Lower lobe of right lung (tissue), 2 donors: Measurements from ENCODE around the gene SH3RF3. TPM values are rescaled to one million over a fixed set of nuclear protein-coding genes. Genes with fewer than 3 reads are reported as not detected.
A peak's percentile ranks its signal among the peaks of the same experiment; 100 is the strongest.
"Not testable (repeated sequence)": the region's sequence is repeated elsewhere in the genome, so short reads cannot be mapped to it uniquely, and the experiment has no call there.

Source experiments
- ATAC-seq, 2 donors: fragments of 200-7000 bp; cut with Tn5 transposase; one replicate each; pipeline ENCODE4 v1.9.1; 2020 to 2022; ENCODE audit warnings: mild to moderate bottlenecking in 2 of 2, moderate library complexity in 2 of 2
- DNase-seq: peaks from one replicate; pipeline ENCODE4 v3.0.0-alpha.2; 2020
- H3K27ac ChIP-seq: fragments of 200-600 bp; one replicate; pipeline ENCODE4 v1.8.0; 2022
- H3K27me3 ChIP-seq: fragments of 200-600 bp; one replicate; pipeline ENCODE4 v1.8.0; 2022; ENCODE audit warnings: low read depth
- H3K36me3 ChIP-seq: fragments of 200-600 bp; one replicate; pipeline ENCODE4 v1.8.0; 2022; ENCODE audit warnings: mild to moderate bottlenecking
- H3K4me1 ChIP-seq: fragments of 200-600 bp; one replicate; pipeline ENCODE4 v1.8.0; 2022
- H3K4me3 ChIP-seq: fragments of 200-600 bp; one replicate; pipeline ENCODE4 v1.8.0; 2022; ENCODE audit warnings: mild to moderate bottlenecking
- H3K9me3 ChIP-seq: fragments of 200-600 bp; one replicate; pipeline ENCODE4 v1.8.0; 2022
- intact Hi-C: fragments of 100-400 bp; cut with DNase I; formaldehyde crosslinking; loops from one replicate; pipeline ENCODE4 v1.11.0; 2022
- total RNA-seq: library from RNA; stranded (reverse); fragmentation: NEBNext Ultra II Directional; extraction: Animal tissue kit (Norgen Biotek cat#: 25700); gene quantifications from one replicate; pipeline ENCODE4 v1.2.1, GENCODE V29; 2021
- TF ChIP-seq, protein P1 (sequence below): fragments of 200-600 bp; IDR thresholded peaks from one replicate; pipeline ENCODE4 v1.8.0; 2022; ENCODE audit warnings: antibody characterized with exemption, mild to moderate bottlenecking
- donor health status: DM: no; HTN: yes; CAD: no; lungs with severe emphysema.

The SH3RF3 gene
- total RNA-seq, 1 donor from 2014 or later, result 5.7 TPM

- TF ChIP-seq, protein P1, sequence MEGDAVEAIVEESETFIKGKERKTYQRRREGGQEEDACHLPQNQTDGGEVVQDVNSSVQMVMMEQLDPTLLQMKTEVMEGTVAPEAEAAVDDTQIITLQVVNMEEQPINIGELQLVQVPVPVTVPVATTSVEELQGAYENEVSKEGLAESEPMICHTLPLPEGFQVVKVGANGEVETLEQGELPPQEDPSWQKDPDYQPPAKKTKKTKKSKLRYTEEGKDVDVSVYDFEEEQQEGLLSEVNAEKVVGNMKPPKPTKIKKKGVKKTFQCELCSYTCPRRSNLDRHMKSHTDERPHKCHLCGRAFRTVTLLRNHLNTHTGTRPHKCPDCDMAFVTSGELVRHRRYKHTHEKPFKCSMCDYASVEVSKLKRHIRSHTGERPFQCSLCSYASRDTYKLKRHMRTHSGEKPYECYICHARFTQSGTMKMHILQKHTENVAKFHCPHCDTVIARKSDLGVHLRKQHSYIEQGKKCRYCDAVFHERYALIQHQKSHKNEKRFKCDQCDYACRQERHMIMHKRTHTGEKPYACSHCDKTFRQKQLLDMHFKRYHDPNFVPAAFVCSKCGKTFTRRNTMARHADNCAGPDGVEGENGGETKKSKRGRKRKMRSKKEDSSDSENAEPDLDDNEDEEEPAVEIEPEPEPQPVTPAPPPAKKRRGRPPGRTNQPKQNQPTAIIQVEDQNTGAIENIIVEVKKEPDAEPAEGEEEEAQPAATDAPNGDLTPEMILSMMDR, result no peak
- H3K36me3 ChIP-seq, result no peaks in the 10 kb centered on the region
- no peak for ATAC-seq
- intact Hi-C loops, result no loop called here
- DNase-seq, result no peak
- no peak overlapping the region for H3K4me3 ChIP-seq
- peaks cover 9% of the 10 kb centered on the region for H3K27me3 ChIP-seq
- peak overlapping the region; percentile 14 for H3K27ac ChIP-seq
- peaks cover 38% of the 10 kb centered on the region for H3K4me1 ChIP-seq
- H3K9me3 ChIP-seq, result no peaks in the 10 kb centered on the region
Observed at GRCh38 chr2:109218087-109218791, 89.2 kb downstream of the SH3RF3 start.

DNA sequence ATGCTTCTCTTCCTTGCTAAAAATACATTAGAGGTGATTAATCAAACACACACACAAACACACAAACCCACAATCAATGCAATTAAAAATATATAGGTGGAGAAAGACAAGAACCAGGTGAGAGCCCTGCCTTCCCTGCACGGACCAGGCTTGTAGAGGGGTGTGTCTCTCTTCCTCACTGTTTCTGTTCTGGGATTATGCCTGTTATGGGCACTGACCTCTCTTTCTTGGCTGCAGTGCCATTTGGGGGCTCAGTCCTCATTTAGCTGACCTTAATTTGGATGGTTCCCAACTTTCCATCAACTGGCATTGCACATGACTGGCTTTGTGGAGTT is 89.8 kb downstream of the SH3RF3 start:
- H3K27ac ChIP-seq, result no peak overlapping the region
- TF ChIP-seq, protein P1, result no peak
- no peak overlapping the region for H3K4me3 ChIP-seq
- intact Hi-C loops, result no loop called here
- DNase-seq, result no peak
- peaks cover 9% of the 10 kb centered on the region for H3K27me3 ChIP-seq
- ATAC-seq, result no peak
- H3K4me1 ChIP-seq, result peaks cover 33% of the 10 kb centered on the region
- no peaks in the 10 kb centered on the region for H3K36me3 ChIP-seq
- no peaks in the 10 kb centered on the region for H3K9me3 ChIP-seq

DNA sequence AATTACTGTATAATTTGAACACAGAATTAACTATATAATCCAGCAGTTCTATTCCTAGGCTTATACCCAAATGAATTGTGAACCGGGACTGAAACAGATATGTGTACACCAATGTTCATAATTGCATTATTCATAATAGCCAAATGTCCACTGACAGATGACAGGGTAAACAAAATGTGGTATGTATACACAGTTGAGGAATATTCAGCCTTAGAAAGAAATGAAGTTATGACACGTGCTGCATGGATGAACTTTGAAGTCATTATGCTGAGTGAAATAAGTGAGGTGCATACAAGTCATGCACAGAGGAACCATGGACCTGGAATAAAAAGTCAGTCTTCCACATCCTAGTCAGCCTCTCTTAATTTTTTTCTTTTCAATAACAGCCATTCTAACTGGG is 91.9 kb downstream of the SH3RF3 start:
- TF ChIP-seq, protein P1, result no peak
- Histone ChIP-seq H3K27ac (no peak overlapping the region), H3K4me1 (peaks cover 18% of the 10 kb centered on the region), H3K36me3 (no peaks in the 10 kb centered on the region), H3K27me3 (peaks cover 2% of the 10 kb centered on the region), H3K9me3 (no peaks in the 10 kb centered on the region), H3K4me3 (no peak overlapping the region)
- DNase-seq (no peak), ATAC-seq (no peak)
- intact Hi-C loops, result no loop called here

GRCh38 chr2:109221316-109221715 is 92.3 kb downstream of the SH3RF3 start:
- H3K4me3 ChIP-seq, H3K9me3 ChIP-seq, H3K27ac ChIP-seq, H3K36me3 ChIP-seq, DNase-seq, ATAC-seq, intact Hi-C loops, H3K27me3 ChIP-seq: not testable (repeated sequence)
- peaks cover 18% of the 10 kb centered on the region for H3K4me1 ChIP-seq

DNA sequence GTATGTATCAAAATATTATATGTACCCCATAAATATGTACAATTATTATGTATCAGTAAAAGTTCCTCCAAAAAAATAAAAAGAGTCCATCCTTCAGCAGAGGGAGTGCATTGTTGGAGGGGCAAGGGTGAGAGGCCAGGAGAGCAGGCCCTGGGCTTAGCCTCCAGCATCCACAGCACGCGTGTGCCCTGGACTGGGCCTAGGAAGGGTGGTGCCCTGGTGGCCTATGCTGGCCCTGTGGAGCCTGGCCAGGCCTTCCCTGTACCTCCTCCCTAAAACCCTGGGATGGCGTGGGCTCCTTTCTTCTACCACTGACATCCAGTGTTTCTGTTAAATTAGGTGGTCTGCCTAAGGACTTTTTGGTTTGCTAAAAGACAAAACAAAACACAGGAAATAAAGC is 93.4 kb downstream of the SH3RF3 start:
- DNase-seq (no peak), ATAC-seq (peak in 1 of 2 donors; percentile 41)

DNA sequence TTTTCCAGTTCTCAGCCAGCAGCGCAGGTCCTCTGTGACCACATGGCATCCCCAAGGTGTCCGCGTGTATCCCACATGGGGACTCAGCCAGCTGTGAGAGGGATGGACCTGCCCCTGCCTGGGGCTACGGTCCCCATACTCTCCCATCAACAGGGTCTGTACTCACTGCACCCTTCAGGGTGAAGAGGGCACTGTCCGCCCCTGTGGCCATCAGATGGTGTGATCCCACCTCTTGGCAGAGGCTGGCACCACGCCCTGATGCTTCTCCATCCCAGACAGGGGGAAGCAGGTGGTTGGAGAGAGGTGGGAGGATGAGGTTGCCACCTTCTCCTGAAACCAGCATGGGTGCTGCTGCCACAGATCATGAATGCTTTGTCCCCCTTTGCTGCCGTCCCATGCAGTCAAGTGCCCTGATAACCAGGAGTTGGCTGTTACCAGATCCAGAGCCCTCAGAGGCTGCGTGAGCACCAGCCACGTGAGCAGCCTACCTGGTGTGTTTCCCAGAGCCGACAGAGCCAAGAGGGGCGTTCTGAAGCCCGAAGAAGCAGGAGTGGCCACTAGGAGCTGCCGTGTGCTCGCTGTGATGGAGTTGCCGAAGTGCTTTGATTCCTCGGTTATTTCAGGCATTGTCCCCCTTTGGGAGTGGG is 93.9 kb downstream of the SH3RF3 start:
- H3K27ac ChIP-seq, result no peak overlapping the region
- no peaks in the 10 kb centered on the region for H3K27me3 ChIP-seq
- H3K36me3 ChIP-seq, result no peaks in the 10 kb centered on the region
- ATAC-seq (no peak), DNase-seq (no peak)
- TF ChIP-seq, protein P1, result no peak
- intact Hi-C loops, result no loop called here
- peaks cover 11% of the 10 kb centered on the region for H3K4me1 ChIP-seq
- H3K4me3 ChIP-seq, result no peak overlapping the region
- no peaks in the 10 kb centered on the region for H3K9me3 ChIP-seq

More for the DNA sequence above, 93.4 kb downstream of the SH3RF3 start:
- TF ChIP-seq, protein P1, result no peak
- Histone ChIP-seq H3K27me3 (no peaks in the 10 kb centered on the region), H3K4me3 (no peak overlapping the region), H3K36me3 (no peaks in the 10 kb centered on the region), H3K27ac (no peak overlapping the region), H3K9me3 (no peaks in the 10 kb centered on the region), H3K4me1 (peaks cover 16% of the 10 kb centered on the region)
- intact Hi-C loops, result no loop called here
